Upper lobe of left lung (tissue), 6 donors: ENCODE measurements around the gene XPNPEP2. TPM values are rescaled to one million over a fixed set of nuclear protein-coding genes. Genes with fewer than 3 reads are reported as not detected.

Experiments
- ATAC-seq, 2 donors: fragments of 200-7000 bp; cut with Tn5 transposase; one replicate each; pipeline ENCODE4 v1.9.1; 2022; ENCODE audit warnings: mild to moderate bottlenecking in 2 of 2, moderate library complexity in 2 of 2; ENCODE audit not compliant: low FRiP score in 2 of 2
- DNase-seq, 2 donors: peaks; one replicate each; pipeline ENCODE4 v3.0.0-alpha.2; 2019 to 2020
- H3K27ac ChIP-seq, 4 donors: fragments of 200-600 bp; sonication (generic); one replicate each; pipeline ENCODE4 v1.5.1; 2016 to 2019
- H3K27me3 ChIP-seq, 4 donors: fragments of 200-600 bp; sonication (generic); one replicate each; pipeline ENCODE4 v1.5.1; 2017 to 2019
- H3K36me3 ChIP-seq, 4 donors: fragments of 200-600 bp; sonication (generic); one replicate each; pipeline ENCODE4 v1.5.1; 2016 to 2019
- H3K4me1 ChIP-seq, 4 donors: fragments of 200-600 bp; sonication (generic); one replicate each; pipeline ENCODE4 v1.5.1; 2018 to 2019
- H3K4me3 ChIP-seq, 4 donors: fragments of 200-600 bp; sonication (generic); one replicate each; pipeline ENCODE4 v1.5.1; 2017 to 2019; ENCODE audit warnings: mild to moderate bottlenecking in 2 of 4, moderate library complexity in 1 of 4
- H3K9me3 ChIP-seq, 4 donors: fragments of 200-600 bp; sonication (generic); one replicate each; pipeline ENCODE4 v1.5.1; 2018 to 2019
- CTCF ChIP-seq, 6 experiments: fragments of 450-650 bp in 4 of 6; fragments of 200-600 bp in 2 of 6; sonication (generic) in 2 of 6; IDR thresholded peaks; one replicate each; pipeline ENCODE4 v1.5.1; 2016 to 2019; ENCODE audit warnings: antibody characterized with exemption in 6 of 6
- EP300 ChIP-seq, 4 donors: sonication (generic); formaldehyde crosslinking; IDR thresholded peaks; one replicate each; pipeline ENCODE4 v1.5.1; 2017; ENCODE audit warnings: antibody characterized with exemption in 4 of 4, control low read depth in 2 of 4
- POLR2A ChIP-seq, 4 donors: fragments of 450-650 bp; IDR thresholded peaks; one replicate each; pipeline ENCODE4 v1.5.1; 2016 to 2017; ENCODE audit warnings: antibody characterized with exemption in 4 of 4, mild to moderate bottlenecking in 2 of 4
- POLR2AphosphoS5 ChIP-seq, 2 donors: sonication (generic); formaldehyde crosslinking; IDR thresholded peaks; one replicate each; pipeline ENCODE4 v1.5.1; 2017; ENCODE audit warnings: antibody characterized with exemption in 2 of 2
- WGBS, 2 donors: methylation state at CpG; one replicate each; pipeline ENCODE4 v1.1.5; 2017 to 2018; 5-methylcytosine and 5-hydroxymethylcytosine counted together
- total RNA-seq, 6 donors: library from RNA; depleted of rRNA in 4 of 6; stranded (reverse); fragments of >200 nt in 4 of 6; gene quantifications; one replicate each; pipeline versions ENCODE4 v1.1.0 to v1.2.1, GENCODE V29; 2016 to 2021
- donor health status: DM: no; HTN: no; CAD: no; lungs with moderate emphysema.
- donor health status: DM: no; HTN: yes; CAD: no; lungs with severe emphysema.

The XPNPEP2 gene
- total RNA-seq, 6 donors from 2014 or later = 0.91 to 5.1 (median 2.5) TPM; not detected in 2

DNA sequence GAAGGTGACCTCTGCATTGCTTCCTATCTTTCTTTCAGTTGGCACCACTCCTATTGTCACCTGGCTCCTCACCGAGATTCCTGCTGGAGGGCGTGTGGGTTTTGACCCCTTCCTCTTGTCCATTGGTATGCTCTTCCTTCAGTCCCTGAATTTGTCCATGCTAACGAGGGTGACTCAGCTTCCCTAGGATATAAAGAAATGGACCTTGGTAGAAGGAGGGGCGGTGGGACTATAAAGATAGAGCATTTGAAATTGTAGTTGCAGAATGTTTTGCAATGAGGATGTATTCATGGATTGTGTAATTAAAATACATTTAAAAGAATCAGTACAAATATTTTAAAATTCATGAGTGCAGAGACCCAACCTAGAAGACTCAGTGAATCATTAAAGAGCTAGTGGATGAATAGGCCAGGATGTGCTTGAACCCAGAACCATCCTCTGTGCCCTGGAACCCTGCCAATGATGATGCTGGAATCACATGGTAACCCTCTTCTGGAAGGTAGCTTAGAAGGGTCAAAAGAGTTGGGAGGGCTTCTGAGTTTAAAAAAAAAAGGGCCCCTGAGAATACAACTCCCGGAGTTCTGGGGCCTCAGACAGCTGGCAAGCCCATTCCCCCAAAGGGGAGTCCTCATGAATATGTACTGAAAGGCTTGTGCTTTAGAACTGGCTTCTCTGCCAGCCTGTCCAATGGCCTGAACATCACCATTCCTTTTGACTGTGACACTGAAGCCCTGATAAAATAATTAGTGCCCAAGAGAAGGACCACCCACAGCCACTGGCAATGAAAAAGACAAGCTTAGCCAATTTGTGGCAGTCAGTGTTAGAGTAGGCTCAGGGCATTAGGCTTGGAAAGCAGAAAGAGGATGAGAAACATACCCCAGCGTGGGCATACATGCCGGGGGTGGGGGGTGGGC, 8.0 kb downstream of the XPNPEP2 start:
- WGBS, 2 donors = 64 to 94% methylated on average over 7 of the region's 7 CpGs
- Histone ChIP-seq H3K27ac (no peak overlapping the region), H3K27me3 (no peaks in the 10 kb centered on the region), H3K4me1 (no peaks in the 10 kb centered on the region), H3K4me3 (no peak overlapping the region), H3K36me3 (no peaks in the 10 kb centered on the region), H3K9me3 (no peaks in the 10 kb centered on the region)
- ATAC-seq (no peak), DNase-seq (no peak)
- TF ChIP-seq EP300 (IDR thresholded peaks at IDR 0.05) (no peak), POLR2AphosphoS5 (IDR thresholded peaks at IDR 0.05) (no peak), POLR2A (IDR thresholded peaks at IDR 0.05) (no peak), CTCF (IDR thresholded peaks at IDR 0.05) (no peak)

GRCh38 chrX:129747533-129747932, 8.8 kb downstream of the XPNPEP2 start:
- TF ChIP-seq POLR2AphosphoS5 (IDR thresholded peaks at IDR 0.05) = no peak
- TF ChIP-seq CTCF (IDR thresholded peaks at IDR 0.05) = no peak
- Histone ChIP-seq H3K27ac (peak overlapping the region in 1 of 4 donors; percentile 25), H3K9me3 (no peaks in the 10 kb centered on the region), H3K4me3 (no peak overlapping the region), H3K4me1 (no peaks in the 10 kb centered on the region), H3K36me3 (no peaks in the 10 kb centered on the region), H3K27me3 (no peaks in the 10 kb centered on the region)
- DNase-seq = no peak
- ATAC-seq = no peak
- WGBS, 2 donors = 74% methylated on average over 4 of the region's 4 CpGs; no CpG with 5 or more reads in 1 of the 2 donors

DNA sequence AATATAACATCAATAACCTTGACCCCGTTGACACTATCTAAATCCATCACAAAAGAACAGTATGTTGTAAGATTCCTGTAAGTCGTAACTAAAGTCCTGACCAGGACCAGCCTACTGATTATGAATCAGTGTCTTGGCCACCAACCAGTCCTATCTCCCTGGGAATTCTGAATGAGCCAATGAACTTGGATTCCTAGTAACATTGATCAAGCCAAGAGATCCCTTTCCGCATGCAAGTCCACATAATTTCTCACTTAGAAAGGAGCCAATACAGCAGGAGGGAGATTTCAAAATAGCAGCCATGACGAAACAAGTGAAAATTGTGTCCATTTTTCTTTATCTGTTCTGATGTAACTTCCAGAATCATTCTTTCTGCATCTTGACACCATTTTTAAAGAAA, 9.5 kb downstream of the XPNPEP2 start:
- TF ChIP-seq CTCF (IDR thresholded peaks at IDR 0.05) = no peak
- no peak for TF ChIP-seq POLR2A (IDR thresholded peaks at IDR 0.05)
- no peak for TF ChIP-seq POLR2AphosphoS5 (IDR thresholded peaks at IDR 0.05)
- TF ChIP-seq EP300 (IDR thresholded peaks at IDR 0.05) = no peak
- ATAC-seq = peak in 1 of 2 donors; percentile 87
- Histone ChIP-seq H3K27ac (peak overlapping the region in 1 of 4 donors; percentile 25), H3K36me3 (no peaks in the 10 kb centered on the region), H3K4me3 (no peak overlapping the region), H3K4me1 (no peaks in the 10 kb centered on the region), H3K9me3 (no peaks in the 10 kb centered on the region), H3K27me3 (no peaks in the 10 kb centered on the region)
- 54 to 70% methylated on average over 4 of the region's 4 CpGs for WGBS, 2 donors
- no peak for DNase-seq

DNA sequence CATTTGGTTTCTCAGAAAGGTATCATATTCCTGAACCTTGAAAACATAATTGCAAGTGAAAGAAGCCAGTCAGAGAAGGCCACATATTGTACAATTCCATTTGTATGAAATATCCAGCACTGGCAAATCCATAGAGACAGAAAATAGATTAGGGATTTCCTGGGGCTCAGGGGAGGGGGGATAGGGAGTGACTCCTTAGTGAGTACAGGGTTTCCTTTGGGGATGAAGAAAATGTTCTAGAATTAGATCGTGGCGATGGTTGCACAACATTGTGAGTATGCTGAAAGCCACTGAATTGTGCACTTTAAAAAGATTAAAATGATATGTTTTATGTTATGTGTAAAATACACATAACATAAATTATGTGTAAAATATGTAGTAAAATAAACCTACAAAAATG, 10.3 kb downstream of the XPNPEP2 start:
- DNase-seq (no peak), ATAC-seq (no peak)
- no peak for TF ChIP-seq POLR2A (IDR thresholded peaks at IDR 0.05)
- no peak for TF ChIP-seq POLR2AphosphoS5 (IDR thresholded peaks at IDR 0.05)
- no peak for TF ChIP-seq EP300 (IDR thresholded peaks at IDR 0.05)
- no peak for TF ChIP-seq CTCF (IDR thresholded peaks at IDR 0.05)
- Histone ChIP-seq H3K27me3 (no peaks in the 10 kb centered on the region), H3K36me3 (no peaks in the 10 kb centered on the region), H3K4me3 (no peak overlapping the region), H3K27ac (peak overlapping the region in 1 of 4 donors; percentile 25), H3K9me3 (no peaks in the 10 kb centered on the region), H3K4me1 (no peaks in the 10 kb centered on the region)
- WGBS, 2 donors = 53 to 54% methylated on average over 2 of the region's 2 CpGs

DNA sequence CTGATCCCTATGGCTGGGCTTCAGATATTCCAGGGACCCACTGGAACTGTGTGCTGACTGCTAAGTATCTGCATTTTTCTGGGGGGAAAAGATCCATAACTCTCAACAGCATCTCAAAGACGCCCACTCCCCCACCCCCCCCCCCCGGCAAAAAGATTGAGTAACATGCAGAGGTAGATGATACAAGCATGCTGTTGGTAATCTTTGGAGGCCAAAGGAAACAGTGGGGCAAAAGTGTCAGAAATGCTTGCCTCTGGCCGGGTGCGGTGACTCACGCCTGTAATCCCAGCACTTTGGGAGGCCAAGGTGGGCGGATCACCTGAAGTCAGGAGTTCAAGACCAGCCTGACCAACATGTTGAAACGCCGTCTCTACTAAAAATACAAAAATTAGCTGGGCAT, 12.2 kb downstream of the XPNPEP2 start:
- no peaks in the 10 kb centered on the region for H3K27me3 ChIP-seq
- no peaks in the 10 kb centered on the region for H3K4me1 ChIP-seq
- peak overlapping the region in 1 of 4 donors; percentile 9 for H3K27ac ChIP-seq
- no peak for TF ChIP-seq POLR2A (IDR thresholded peaks at IDR 0.05)
- TF ChIP-seq POLR2AphosphoS5 (IDR thresholded peaks at IDR 0.05) = no peak
- TF ChIP-seq CTCF (IDR thresholded peaks at IDR 0.05) = no peak
- no peak for TF ChIP-seq EP300 (IDR thresholded peaks at IDR 0.05)
- DNase-seq = no peak
- ATAC-seq = no peak
- no peaks in the 10 kb centered on the region for H3K36me3 ChIP-seq
- no peaks in the 10 kb centered on the region for H3K9me3 ChIP-seq
- no peak overlapping the region for H3K4me3 ChIP-seq
- WGBS, 2 donors = 71 to 93% methylated on average over 7 to 8 of the region's 8 CpGs
